Effector memory CD8-positive, alpha-beta T cell (primary cell): ENCODE results near the gene TMC1.

Source experiments
- ATAC-seq: fragments of 150-1000 bp; cut with Tn5 transposase; replicated peaks from 2 replicates; pipeline ENCODE4 v1.10.0; 2021; ENCODE audit warnings: mild to moderate bottlenecking, moderate library complexity
- DNase-seq, 3 experiments: peaks; one replicate each; pipeline ENCODE4 v3.0.0; 2021
- H3K27ac Mint-ChIP-seq, 2 donors: one replicate each; pipeline ENCODE4 v1.8.0; 2022; ENCODE audit warnings: mild to moderate bottlenecking in 2 of 2, mixed read lengths in 2 of 2, moderate library complexity in 2 of 2
- H3K27me3 Mint-ChIP-seq, 2 donors: one replicate each; pipeline ENCODE4 v1.8.0; 2022; ENCODE audit warnings: mixed read lengths in 2 of 2
- H3K36me3 Mint-ChIP-seq: one replicate; pipeline ENCODE4 v1.8.0; 2022; ENCODE audit warnings: mild to moderate bottlenecking, moderate library complexity, mixed read lengths; ENCODE audit not compliant: insufficient read depth
- H3K4me1 Mint-ChIP-seq, 2 donors: one replicate each; pipeline ENCODE4 v1.8.0; 2022; ENCODE audit warnings: low read depth in 2 of 2, mixed read lengths in 2 of 2
- H3K4me3 Mint-ChIP-seq, 2 donors: one replicate each; pipeline ENCODE4 v1.8.0; 2022; ENCODE audit warnings: mild to moderate bottlenecking in 2 of 2, mixed read lengths in 2 of 2, moderate library complexity in 2 of 2
- H3K9me3 Mint-ChIP-seq, 2 donors: one replicate each; pipeline ENCODE4 v1.8.0; 2022; ENCODE audit warnings: mixed read lengths in 2 of 2

Gene TMC1

GRCh38 chr9:72753266-72753893, 232.0 kb downstream of the TMC1 start:
- DNase-seq (no peak), ATAC-seq (no peak)
- Mint-ChIP-seq H3K9me3 (no peaks in the 10 kb centered on the region), H3K4me1 (no peaks in the 10 kb centered on the region), H3K27me3 (peaks cover 0 to 12% of the 10 kb centered on the region in 2 donors), H3K27ac (no peak overlapping the region), H3K36me3 (no peaks in the 10 kb centered on the region), H3K4me3 (no peak overlapping the region)

GRCh38 chr9:72755836-72756235, 234.4 kb downstream of the TMC1 start:
- no peak overlapping the region for H3K27ac Mint-ChIP-seq
- no peaks in the 10 kb centered on the region for H3K9me3 Mint-ChIP-seq
- H3K27me3 Mint-ChIP-seq: peaks cover 0 to 23% of the 10 kb centered on the region in 2 donors
- no peak for ATAC-seq
- H3K4me1 Mint-ChIP-seq: no peaks in the 10 kb centered on the region
- no peak for DNase-seq
- H3K36me3 Mint-ChIP-seq: no peaks in the 10 kb centered on the region
- no peak overlapping the region for H3K4me3 Mint-ChIP-seq

- no peak overlapping the region for H3K4me3 Mint-ChIP-seq
- H3K27me3 Mint-ChIP-seq: peaks cover 6 to 23% of the 10 kb centered on the region in 2 donors
- DNase-seq: no peak
- no peak for ATAC-seq
- H3K27ac Mint-ChIP-seq: no peak overlapping the region
- no peaks in the 10 kb centered on the region for H3K9me3 Mint-ChIP-seq
- H3K4me1 Mint-ChIP-seq: no peaks in the 10 kb centered on the region
- H3K36me3 Mint-ChIP-seq: no peaks in the 10 kb centered on the region
These were observed 237.5 kb downstream of the TMC1 start for GRCh38 chr9:72758944-72759343.

GRCh38 chr9:72763022-72763421, 241.6 kb downstream of the TMC1 start:
- H3K4me1 Mint-ChIP-seq: no peaks in the 10 kb centered on the region
- no peaks in the 10 kb centered on the region for H3K9me3 Mint-ChIP-seq
- H3K27me3 Mint-ChIP-seq: peaks cover 6 to 14% of the 10 kb centered on the region in 2 donors
- no peak for DNase-seq
- ATAC-seq: no peak
- no peaks in the 10 kb centered on the region for H3K36me3 Mint-ChIP-seq
- no peak overlapping the region for H3K27ac Mint-ChIP-seq
- H3K4me3 Mint-ChIP-seq: no peak overlapping the region

- Mint-ChIP-seq H3K27me3 (no peaks in the 10 kb centered on the region), H3K4me1 (no peaks in the 10 kb centered on the region), H3K36me3 (no peaks in the 10 kb centered on the region), H3K9me3 (peaks cover 0 to 3% of the 10 kb centered on the region in 2 donors), H3K4me3 (no peak overlapping the region), H3K27ac (no peak overlapping the region)
- DNase-seq (no peak), ATAC-seq (no peak)
These were observed 248.1 kb downstream of the TMC1 start for GRCh38 chr9:72769546-72769945.

- H3K27ac Mint-ChIP-seq: no peak overlapping the region
- H3K27me3 Mint-ChIP-seq: peaks cover 0 to 8% of the 10 kb centered on the region in 2 donors
- DNase-seq (no peak), ATAC-seq (no peak)
- H3K36me3 Mint-ChIP-seq: no peaks in the 10 kb centered on the region
- no peaks in the 10 kb centered on the region for H3K4me1 Mint-ChIP-seq
- H3K4me3 Mint-ChIP-seq: no peak overlapping the region
- peaks cover 0 to 3% of the 10 kb centered on the region in 2 donors for H3K9me3 Mint-ChIP-seq
These were observed 251.3 kb downstream of the TMC1 start for GRCh38 chr9:72772661-72773060.

GRCh38 chr9:72773570-72773969, 252.2 kb downstream of the TMC1 start:
- Mint-ChIP-seq H3K27ac (no peak overlapping the region), H3K27me3 (peaks cover 0 to 18% of the 10 kb centered on the region in 2 donors), H3K9me3 (peaks cover 0 to 5% of the 10 kb centered on the region in 2 donors), H3K4me1 (no peaks in the 10 kb centered on the region), H3K36me3 (no peaks in the 10 kb centered on the region), H3K4me3 (no peak overlapping the region)
- DNase-seq (no peak), ATAC-seq (no peak)

- no peak overlapping the region for H3K4me3 Mint-ChIP-seq
- ATAC-seq (no peak), DNase-seq (no peak)
- peaks cover 0 to 5% of the 10 kb centered on the region in 2 donors for H3K9me3 Mint-ChIP-seq
- no peaks in the 10 kb centered on the region for H3K4me1 Mint-ChIP-seq
- H3K27me3 Mint-ChIP-seq: peaks cover 0 to 26% of the 10 kb centered on the region in 2 donors
- no peaks in the 10 kb centered on the region for H3K36me3 Mint-ChIP-seq
- H3K27ac Mint-ChIP-seq: no peak overlapping the region
These were observed 254.2 kb downstream of the TMC1 start for GRCh38 chr9:72775570-72775969.

GRCh38 chr9:72779614-72780013, 258.2 kb downstream of the TMC1 start:
- Mint-ChIP-seq H3K27me3 (peaks cover 0 to 46% of the 10 kb centered on the region in 2 donors), H3K4me3 (no peak overlapping the region), H3K36me3 (no peaks in the 10 kb centered on the region), H3K27ac (no peak overlapping the region), H3K4me1 (no peaks in the 10 kb centered on the region), H3K9me3 (peaks cover 0 to 5% of the 10 kb centered on the region in 2 donors)
- ATAC-seq (no peak), DNase-seq (no peak)

- no peak overlapping the region for H3K4me3 Mint-ChIP-seq
- no peak overlapping the region for H3K27ac Mint-ChIP-seq
- ATAC-seq (no peak), DNase-seq (no peak)
- no peaks in the 10 kb centered on the region for H3K4me1 Mint-ChIP-seq
- peaks cover 4 to 11% of the 10 kb centered on the region in 2 donors for H3K27me3 Mint-ChIP-seq
- H3K36me3 Mint-ChIP-seq: no peaks in the 10 kb centered on the region
- peaks cover 0 to 3% of the 10 kb centered on the region in 2 donors for H3K9me3 Mint-ChIP-seq
These were observed 265.5 kb downstream of the TMC1 start for GRCh38 chr9:72786948-72787347.

- Mint-ChIP-seq H3K9me3 (peaks cover 0 to 2% of the 10 kb centered on the region in 2 donors), H3K27me3 (peaks cover 4 to 16% of the 10 kb centered on the region in 2 donors), H3K27ac (no peak overlapping the region), H3K36me3 (no peaks in the 10 kb centered on the region), H3K4me1 (no peaks in the 10 kb centered on the region), H3K4me3 (no peak overlapping the region)
- DNase-seq (no peak), ATAC-seq (no peak)
These were observed 267.7 kb downstream of the TMC1 start for GRCh38 chr9:72788966-72789735.

- Mint-ChIP-seq H3K4me1 (no peaks in the 10 kb centered on the region), H3K36me3 (no peaks in the 10 kb centered on the region), H3K4me3 (no peak overlapping the region), H3K27me3 (peaks cover 4 to 24% of the 10 kb centered on the region in 2 donors), H3K27ac (no peak overlapping the region), H3K9me3 (peaks cover 0 to 9% of the 10 kb centered on the region in 2 donors)
- DNase-seq (no peak), ATAC-seq (no peak)
These were observed 268.5 kb downstream of the TMC1 start for GRCh38 chr9:72789885-72790284.

GRCh38 chr9:72790989-72791388, 269.6 kb downstream of the TMC1 start:
- Mint-ChIP-seq H3K27me3 (peaks cover 4 to 28% of the 10 kb centered on the region in 2 donors), H3K4me1 (no peaks in the 10 kb centered on the region), H3K4me3 (no peak overlapping the region), H3K36me3 (no peaks in the 10 kb centered on the region), H3K9me3 (peaks cover 0 to 12% of the 10 kb centered on the region in 2 donors), H3K27ac (no peak overlapping the region)
- ATAC-seq (no peak), DNase-seq (no peak)

GRCh38 chr9:72791436-72791835, 270.0 kb downstream of the TMC1 start:
- DNase-seq (no peak), ATAC-seq (no peak)
- peaks cover 4 to 32% of the 10 kb centered on the region in 2 donors for H3K27me3 Mint-ChIP-seq
- H3K27ac Mint-ChIP-seq: no peak overlapping the region
- H3K4me3 Mint-ChIP-seq: no peak overlapping the region
- no peaks in the 10 kb centered on the region for H3K36me3 Mint-ChIP-seq
- H3K9me3 Mint-ChIP-seq: peaks cover 0 to 12% of the 10 kb centered on the region in 2 donors
- H3K4me1 Mint-ChIP-seq: no peaks in the 10 kb centered on the region
